K562 (cell line): ENCODE measurements around the gene HSD17B2. TPM values are rescaled to one million over a fixed set of nuclear protein-coding genes. Genes with fewer than 3 reads are reported as not detected.

Experiments used
- ATAC-seq: fragments of 200-7000 bp; cut with Tn5 transposase; 3 replicates; pipeline ENCODE4 v1.9.1; 2020; ENCODE audit warnings: moderate library complexity
- BruUV-seq: library from RNA; stranded (reverse); fragments of 400-500 nt; replicated peaks from 2 replicates; lab custom pipeline; 2021; lab: Mats Ljungman, UMichigan
- CTCF ChIA-PET: fragments of 300-600 bp; formaldehyde crosslinking; extraction: SDS; loops from one replicate; lab custom pipeline; 2021; ENCODE audit warnings: low intra/inter-chr PET ratio; lab: Yijun Ruan, JAX
- POLR2A ChIA-PET: fragments of 300-600, 350-650 bp; sonication (Branson Sonifier 250); formaldehyde crosslinking; extraction: SDS; loops from one replicate; lab custom pipeline; 2021; ENCODE audit warnings: antibody characterized with exemption, inconsistent platforms; lab: Yijun Ruan, JAX
- DNase-seq, 4 experiments: peaks; one replicate each; pipeline versions ENCODE4 v3.0.0 to v3.0.0-alpha.2; 2011 to 2018; ENCODE audit warnings: low spot score in 3 of 4, mixed read lengths in 3 of 4; ENCODE audit errors: extremely low read depth in 1 of 4
- FAIRE-seq: peaks from 2 replicates; lab custom pipeline; 2011; peaks lifted over from hg19 to GRCh38; lab: Jason Lieb, UNC
- H2AFZ ChIP-seq: 2 replicates; pipeline ENCODE4 v1.6.0; 2011; ENCODE audit warnings: low read depth, low read length, control low read depth, inconsistent platforms
- H3K27ac ChIP-seq: fragments of 200-600 bp; 3 replicates; pipeline ENCODE4 v1.8.0; 2011; ENCODE audit warnings: low read depth, mild to moderate bottlenecking, control low read depth, inconsistent platforms, low read length, moderate library complexity, mixed read lengths; ENCODE audit errors: extremely low read depth
- H3K27me3 ChIP-seq, 2 experiments: fragments of 300-600 bp in 1 of 2; 2 replicates in 1 of 2; 3 replicates in 1 of 2; pipeline versions ENCODE4 v1.6.0 to v1.8.0; 2011; ENCODE audit warnings: inconsistent platforms in 2 of 2, low read length in 2 of 2, mild to moderate bottlenecking in 1 of 2, mixed read lengths in 1 of 2, moderate library complexity in 1 of 2; ENCODE audit not compliant: control insufficient read depth in 2 of 2, insufficient read depth in 2 of 2
- H3K36me3 ChIP-seq: fragments of 300-600 bp; 3 replicates; pipeline ENCODE4 v1.8.0; 2011; ENCODE audit warnings: mild to moderate bottlenecking, low read length, inconsistent platforms; ENCODE audit not compliant: control insufficient read depth, insufficient read depth
- H3K4me1 ChIP-seq, 2 experiments: fragments of 200-600 bp in 1 of 2; replicated peaks in 1 of 2; 2 replicates in 1 of 2; 3 replicates in 1 of 2; pipeline versions ENCODE4 v1.5.1 to v1.8.0; 2011; ENCODE audit warnings: inconsistent platforms in 2 of 2, low read length in 2 of 2, mild to moderate bottlenecking in 1 of 2, mixed read lengths in 1 of 2, moderate library complexity in 1 of 2; ENCODE audit not compliant: control insufficient read depth in 2 of 2, insufficient read depth in 2 of 2
- H3K4me2 ChIP-seq: 2 replicates; pipeline ENCODE4 v1.6.1; 2011; ENCODE audit warnings: low read length, control low read depth, inconsistent platforms, mixed read lengths; ENCODE audit not compliant: insufficient read depth
- H3K4me3 ChIP-seq: fragments of 200-600 bp; sonication (generic), shearing (Covaris generic); 2 replicates; pipeline ENCODE4 v1.5.1; 2016; ENCODE audit warnings: control low read depth, inconsistent platforms
- H3K79me2 ChIP-seq: fragments of 200-600 bp; 3 replicates; pipeline ENCODE4 v1.8.0; 2011; ENCODE audit warnings: low read length, inconsistent platforms; ENCODE audit not compliant: control insufficient read depth, insufficient read depth
- H3K9ac ChIP-seq, 2 experiments: 2 replicates each; pipeline versions ENCODE4 v1.6.0 to v1.6.1; 2011; ENCODE audit warnings: low read depth in 2 of 2, low read length in 2 of 2, control low read depth in 1 of 2, inconsistent platforms in 1 of 2, mild to moderate bottlenecking in 1 of 2, mixed read lengths in 1 of 2; ENCODE audit not compliant: insufficient read depth in 1 of 2
- H3K9me1 ChIP-seq: one replicate; pipeline ENCODE4 v1.6.0; 2011; ENCODE audit warnings: inconsistent platforms, mild to moderate bottlenecking, low read length, moderate library complexity; ENCODE audit not compliant: control insufficient read depth, insufficient read depth
- H3K9me3 ChIP-seq: replicated peaks from 2 replicates; pipeline ENCODE4 v1.5.1; 2011; ENCODE audit warnings: low read depth, low read length, inconsistent platforms; ENCODE audit not compliant: control insufficient read depth, insufficient read depth
- H4K20me1 ChIP-seq: replicated peaks from 2 replicates; pipeline ENCODE4 v1.6.1; 2011; ENCODE audit warnings: low read length, inconsistent platforms, mixed read lengths; ENCODE audit not compliant: control insufficient read depth, insufficient read depth
- AFF4 ChIP-seq: sonication (generic); formaldehyde crosslinking; IDR thresholded peaks from 2 replicates; pipeline ENCODE4 v1.8.0; 2023; ENCODE audit warnings: mild to moderate bottlenecking, missing genetic modification reagents
- CBX8 ChIP-seq: fragments of 200-600 bp; sonication (generic); IDR thresholded peaks from 2 replicates; pipeline ENCODE4 v1.6.1; 2012; ENCODE audit warnings: borderline replicate concordance, mixed run types, low read depth, mild to moderate bottlenecking, moderate library complexity, mixed read lengths, low read length, control low read depth, inconsistent platforms; ENCODE audit not compliant: poor library complexity, severe bottlenecking; ENCODE audit errors: extremely low read depth
- CEBPG ChIP-seq, 3 experiments: fragments of 200-800 bp in 1 of 3; sonication (Bioruptor generic) in 1 of 3; sonication (generic) in 1 of 3; formaldehyde crosslinking in 1 of 3; IDR thresholded peaks in 2 of 3; conservative IDR thresholded peaks in 1 of 3; 2 replicates each; pipeline versions ENCODE4 v1.6.1 to v1.8.0; 2016 to 2022; ENCODE audit warnings: missing compliant biosample characterization in 2 of 3, missing genetic modification characterization in 2 of 3, mild to moderate bottlenecking in 1 of 3, missing genetic modification reagents in 1 of 3
- DMBX1 ChIP-seq: fragments of 250-450 bp; sonication (Bioruptor Pico); IDR thresholded peaks from 2 replicates; pipeline ENCODE4 v1.8.0; 2022; ENCODE audit warnings: inconsistent platforms, mild to moderate bottlenecking, moderate library complexity, borderline replicate concordance
- EGR1 ChIP-seq: fragments of 450-650 bp; conservative IDR thresholded peaks from 2 replicates; pipeline ENCODE4 v1.6.1; 2017; ENCODE audit warnings: mild to moderate bottlenecking
- EHMT2 ChIP-seq: fragments of 450-650 bp; IDR thresholded peaks from 2 replicates; pipeline ENCODE4 v1.6.1; 2018; ENCODE audit warnings: antibody characterized with exemption
- HLTF ChIP-seq: fragments of 450-650 bp; IDR thresholded peaks from 2 replicates; pipeline ENCODE4 v1.6.1; 2016
- LARP7 ChIP-seq: fragments of 450-650 bp; IDR thresholded peaks from 2 replicates; pipeline ENCODE4 v1.6.1; 2016
- MBD2 ChIP-seq: sonication (generic); IDR thresholded peaks from 2 replicates; pipeline ENCODE4 v1.6.1; 2016; ENCODE audit warnings: low read depth, borderline replicate concordance
- SMARCC2 ChIP-seq: fragments of 450-650 bp; IDR thresholded peaks from 2 replicates; pipeline ENCODE4 v1.6.1; 2017; ENCODE audit warnings: antibody characterized with exemption, moderate library complexity, mild to moderate bottlenecking, low read depth
- TBL1XR1 ChIP-seq, 2 experiments: IDR thresholded peaks; 2 replicates each; pipeline ENCODE4 v1.6.1; 2012; ENCODE audit warnings: improper control_type of control experiment in 2 of 2, low read length in 2 of 2, mild to moderate bottlenecking in 1 of 2
- TCF15 ChIP-seq: fragments of 250-450 bp; sonication (Bioruptor Pico); IDR thresholded peaks from 2 replicates; pipeline ENCODE4 v1.8.0; 2022; ENCODE audit warnings: moderate library complexity, mild to moderate bottlenecking, inconsistent platforms
- ZBTB34 ChIP-seq: fragments of 250-450 bp; sonication (Bioruptor Pico); IDR thresholded peaks from 2 replicates; pipeline ENCODE4 v1.8.0; 2021; ENCODE audit warnings: mild to moderate bottlenecking, moderate library complexity
- ZBTB7A ChIP-seq: IDR thresholded peaks from 2 replicates; pipeline ENCODE4 v1.6.1; 2011; ENCODE audit warnings: low read depth, mild to moderate bottlenecking, low read length, moderate library complexity, borderline replicate concordance; ENCODE audit not compliant: control insufficient read depth
- ZNF449 ChIP-seq: fragments of 250-450 bp; sonication (Bioruptor Pico); IDR thresholded peaks from 2 replicates; pipeline ENCODE4 v1.8.0; 2022; ENCODE audit warnings: moderate library complexity, mild to moderate bottlenecking, inconsistent platforms
- ZNF766 ChIP-seq: fragments of 200-800 bp; sonication (Bioruptor generic); conservative IDR thresholded peaks from 2 replicates; pipeline ENCODE4 v1.6.1; 2016; ENCODE audit warnings: missing genetic modification characterization, missing compliant biosample characterization
- WGBS: fragments of 100-300 bp; shearing (Covaris generic); methylation state at CpG from one replicate; pipeline ENCODE4 v1.1.6; 2016; ENCODE audit warnings: low coverage, mixed read lengths; ENCODE audit not compliant: insufficient coverage; ENCODE audit errors: missing lambda C conversion rate; 5-methylcytosine and 5-hydroxymethylcytosine counted together
- in situ Hi-C: fragments of 300-500 bp; cut with MboI; formaldehyde crosslinking; loops from 4 replicates; pipeline ENCODE4 v1.15.0; 2018; ENCODE audit warnings: inconsistent platforms, mixed read lengths
- intact Hi-C: fragments of 100-400 bp; cut with micrococcal nuclease; formaldehyde crosslinking; loops from 2 replicates; pipeline ENCODE4 v1.14.2; 2022
- polyA plus RNA-seq, 8 experiments: library from polyadenylated mRNA; depleted of rRNA in 4 of 8; stranded (reverse) in 5 of 8; unstranded in 3 of 8; fragments of >200 nt; fragmentation: Nextera tagmentation in 2 of 8; fragmentation: Illumina TruSeq in 1 of 8; extraction: Ambion mirVana in 2 of 8; extraction: Trizol in 1 of 8; gene quantifications; 2 replicates each; pipeline versions ENCODE4 v1.2.1 to v1.2.3, GENCODE V29; 2011 to 2014; ENCODE audit warnings: inconsistent platforms in 1 of 8, missing spikeins in 1 of 8
- total RNA-seq, 7 experiments: library from RNA; depleted of rRNA in 6 of 7; stranded (reverse); fragments of >200 nt in 6 of 7; fragmentation: Illumina TruSeq in 2 of 7; extraction: Trizol in 2 of 7; gene quantifications; 2 replicates each; pipeline versions ENCODE4 v1.2.1 to v1.2.3, GENCODE V29; 2011 to 2021; ENCODE audit warnings: low replicate concordance in 1 of 7

The HSD17B2 gene
- total and polyA plus RNA-seq, 9 of the 15 experiments (the other 6 are each of a cell fraction or from before 2014, with no cell fraction given), result not detected

GRCh38 chr16:82108100-82108499, 73.0 kb downstream of the HSD17B2 start:
- POLR2A ChIA-PET, result no interaction called here
- intact Hi-C loops, result loop anchor here (10.0 kb wide), 1 partner anchor 117 kb away; no protein-coding TSS in a partner anchor

More at GRCh38 chr16:82108100-82108499, 73.0 kb downstream of the HSD17B2 start:
- Histone ChIP-seq H2AFZ (no peak overlapping the region), H3K9ac (no peak overlapping the region), H3K9me3 (no peaks in the 10 kb centered on the region), H3K79me2 (no peaks in the 10 kb centered on the region), H4K20me1 (no peaks in the 10 kb centered on the region), H3K36me3 (no peaks in the 10 kb centered on the region), H3K4me2 (no peak overlapping the region), H3K27me3 (peaks cover 16 to 26% of the 10 kb centered on the region in 2 experiments), H3K4me1 (no peaks in the 10 kb centered on the region), H3K9me1 (no peaks in the 10 kb centered on the region), H3K4me3 (no peak overlapping the region), H3K27ac (no peak overlapping the region)
- in situ Hi-C loops, result no loop called here
- 3% methylated on average over 2 of the region's 2 CpGs for WGBS
- CTCF ChIA-PET, result no interaction called here
- TF ChIP-seq CBX8, result no peak
- no peak for TF ChIP-seq AFF4 (CRISPR knock-in tag)
- no peak for TF ChIP-seq CEBPG (CRISPR knock-in tag; IDR thresholded peaks at IDR 0.05)
- TF ChIP-seq CEBPG (tag; conservative IDR thresholded peaks at IDR 0.05 in 1 of 2, IDR thresholded peaks at IDR 0.05 in 1 of 2), result no peak
- TF ChIP-seq SMARCC2, result no peak
- TF ChIP-seq EGR1, result no peak
- no peak for TF ChIP-seq TCF15 (CRISPR knock-in tag)
- no peak for TF ChIP-seq LARP7
- TF ChIP-seq ZBTB7A, result no peak
- TF ChIP-seq EHMT2, result no peak
- TF ChIP-seq MBD2, result no peak
- no peak for TF ChIP-seq ZBTB34 (CRISPR knock-in tag)
- TF ChIP-seq DMBX1 (CRISPR knock-in tag), result no peak
- no peak for TF ChIP-seq ZNF449 (CRISPR knock-in tag)
- no peak for TF ChIP-seq ZNF766 (CRISPR knock-in tag)
- TF ChIP-seq HLTF, result no peak
- TF ChIP-seq TBL1XR1 (IDR thresholded peaks at IDR 0.05; ENCODE audit: low read length in 2 of 2), result no peak
- ATAC-seq (no peak), DNase-seq (no peak), FAIRE-seq (no peak)
- no TSS peak for BruUV-seq
